ENCODE measurements around the gene GCC2.
"Not testable (repeated sequence)": the region's sequence is repeated elsewhere in the genome, so short reads cannot be mapped to it uniquely, and the experiment has no call there.

Gene GCC2

DNA sequence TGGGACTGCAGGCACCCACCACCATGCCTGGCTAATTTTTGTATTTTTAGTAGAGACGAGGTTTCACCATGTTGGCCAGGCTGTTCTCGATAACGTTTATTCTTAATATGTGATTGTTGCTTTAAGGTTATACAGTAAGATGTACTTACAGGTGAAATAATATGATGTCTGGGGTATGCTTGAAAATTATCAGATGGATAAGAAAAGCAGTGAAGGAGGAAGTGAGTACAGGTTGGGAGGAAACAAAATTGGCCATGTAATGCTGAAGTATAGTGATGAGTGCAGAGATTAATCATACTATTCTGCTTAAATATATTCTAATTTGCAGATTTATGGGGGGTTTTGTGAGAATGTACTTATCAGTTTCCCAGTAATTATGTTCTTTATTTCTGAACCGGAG, 3.0 kb downstream of the GCC2 start:
- TF ChIP-seq, protein P1, sequence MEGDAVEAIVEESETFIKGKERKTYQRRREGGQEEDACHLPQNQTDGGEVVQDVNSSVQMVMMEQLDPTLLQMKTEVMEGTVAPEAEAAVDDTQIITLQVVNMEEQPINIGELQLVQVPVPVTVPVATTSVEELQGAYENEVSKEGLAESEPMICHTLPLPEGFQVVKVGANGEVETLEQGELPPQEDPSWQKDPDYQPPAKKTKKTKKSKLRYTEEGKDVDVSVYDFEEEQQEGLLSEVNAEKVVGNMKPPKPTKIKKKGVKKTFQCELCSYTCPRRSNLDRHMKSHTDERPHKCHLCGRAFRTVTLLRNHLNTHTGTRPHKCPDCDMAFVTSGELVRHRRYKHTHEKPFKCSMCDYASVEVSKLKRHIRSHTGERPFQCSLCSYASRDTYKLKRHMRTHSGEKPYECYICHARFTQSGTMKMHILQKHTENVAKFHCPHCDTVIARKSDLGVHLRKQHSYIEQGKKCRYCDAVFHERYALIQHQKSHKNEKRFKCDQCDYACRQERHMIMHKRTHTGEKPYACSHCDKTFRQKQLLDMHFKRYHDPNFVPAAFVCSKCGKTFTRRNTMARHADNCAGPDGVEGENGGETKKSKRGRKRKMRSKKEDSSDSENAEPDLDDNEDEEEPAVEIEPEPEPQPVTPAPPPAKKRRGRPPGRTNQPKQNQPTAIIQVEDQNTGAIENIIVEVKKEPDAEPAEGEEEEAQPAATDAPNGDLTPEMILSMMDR (IDR thresholded peaks at IDR 0.05; ENCODE audit: extremely low read depth, insufficient read depth, missing control alignments), result no peak
- no peak for DNase-seq (ENCODE audit: low spot score)
- in situ Hi-C loops (cut with MboI; ENCODE audit: low pct_unique_long_range_greater_than_20kb, low sequenced_read_pairs, unreplicated experiment), result loop anchor here (25.0 kb wide), 1 partner anchor 135 kb away; no protein-coding TSS in a partner anchor

DNA sequence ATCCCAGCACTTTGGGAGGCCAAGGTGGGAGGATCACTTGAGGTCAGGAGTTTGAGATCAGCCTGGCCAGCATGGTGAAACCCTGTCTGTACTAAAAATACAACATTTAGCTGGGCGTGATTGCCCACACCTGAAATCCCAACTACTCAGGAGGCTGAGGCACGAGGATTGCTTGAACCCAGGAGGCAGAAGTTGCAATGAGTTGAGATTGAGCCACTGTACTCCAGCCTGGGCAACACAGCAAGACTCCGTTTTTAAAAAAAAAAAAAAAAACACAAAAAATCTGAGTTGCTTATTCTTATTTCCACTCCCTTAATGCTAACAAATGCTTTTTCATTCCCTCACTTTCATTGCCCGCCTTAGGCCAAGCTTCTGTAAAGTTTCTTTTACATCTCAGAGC, 4.5 kb downstream of the GCC2 start:
- not testable (repeated sequence) for DNase-seq (ENCODE audit: low spot score)
- in situ Hi-C loops (cut with MboI; ENCODE audit: low pct_unique_long_range_greater_than_20kb, low sequenced_read_pairs, unreplicated experiment), result loop anchor here (25.0 kb wide), 1 partner anchor 134 kb away; no protein-coding TSS in a partner anchor

DNA sequence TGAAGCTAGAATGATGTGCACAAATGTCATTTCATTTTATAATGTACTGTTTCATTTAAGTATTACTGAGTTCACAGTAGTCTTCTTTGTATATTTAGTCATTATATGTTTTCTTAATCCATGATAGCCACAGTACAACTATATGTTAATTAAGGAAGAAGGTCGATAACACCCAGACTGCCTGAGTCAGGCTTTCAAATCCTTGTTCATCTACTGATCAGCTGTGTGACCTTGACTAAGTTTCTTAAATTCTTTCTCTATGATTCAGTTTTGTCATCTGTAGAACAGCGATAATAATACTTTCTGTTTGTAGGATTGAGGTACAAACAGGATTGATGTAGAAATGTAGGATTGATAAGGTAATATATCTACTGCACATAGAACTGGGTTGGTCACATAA, 5.4 kb downstream of the GCC2 start:
- DNase-seq (ENCODE audit: low spot score), result no peak
- TF ChIP-seq, protein P1 (IDR thresholded peaks at IDR 0.05; ENCODE audit: extremely low read depth, insufficient read depth, missing control alignments), result no peak
- in situ Hi-C loops (cut with MboI; ENCODE audit: low pct_unique_long_range_greater_than_20kb, low sequenced_read_pairs, unreplicated experiment), result loop anchor here (25.0 kb wide), 1 partner anchor 133 kb away; no protein-coding TSS in a partner anchor

DNA sequence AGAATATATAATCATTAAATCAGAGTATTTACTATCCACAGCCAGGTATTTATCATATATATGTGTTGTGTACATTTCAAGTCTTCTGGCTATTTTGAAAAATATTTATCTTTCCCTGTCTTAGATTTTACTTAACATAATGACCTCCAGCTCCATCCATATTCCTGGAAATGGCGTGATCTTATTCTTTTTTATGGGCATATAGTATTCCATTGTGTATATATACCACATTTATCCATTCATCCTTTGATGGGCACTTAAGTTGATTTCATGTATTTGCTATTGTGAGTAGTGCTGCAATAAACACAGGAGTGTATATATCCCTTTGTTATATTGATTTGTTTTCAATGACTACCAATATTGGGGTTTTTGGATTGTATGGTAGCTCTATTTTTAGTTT, 6.6 kb downstream of the GCC2 start:
- no peak for DNase-seq (ENCODE audit: low spot score)
- TF ChIP-seq, protein P1 (IDR thresholded peaks at IDR 0.05; ENCODE audit: extremely low read depth, insufficient read depth, missing control alignments), result no peak
- in situ Hi-C loops (cut with MboI; ENCODE audit: low pct_unique_long_range_greater_than_20kb, low sequenced_read_pairs, unreplicated experiment), result loop anchor here (25.0 kb wide), 1 partner anchor 132 kb away; no protein-coding TSS in a partner anchor

DNA sequence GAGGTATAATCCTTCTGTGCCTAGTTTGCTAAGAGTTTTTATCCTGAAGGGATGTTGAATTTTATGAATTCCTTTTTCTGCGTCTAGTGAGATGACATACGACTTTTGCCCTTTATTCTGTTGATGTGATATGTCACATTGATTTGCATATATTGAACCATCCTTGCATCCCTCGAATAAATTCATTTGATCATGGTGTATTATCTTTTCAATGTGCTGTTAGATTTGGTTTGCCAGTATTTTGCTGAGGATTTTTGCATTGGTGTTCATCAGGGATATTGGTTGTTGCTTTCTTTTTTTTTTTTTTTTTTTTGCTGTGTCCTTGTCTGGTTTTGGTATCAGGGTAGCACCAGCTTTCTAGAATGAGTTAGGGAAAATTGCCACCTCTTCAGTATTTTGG, 9.1 kb downstream of the GCC2 start:
- TF ChIP-seq, protein P1 (IDR thresholded peaks at IDR 0.05; ENCODE audit: extremely low read depth, insufficient read depth, missing control alignments), result no peak
- DNase-seq (ENCODE audit: low spot score), result no peak
- in situ Hi-C loops (cut with MboI; ENCODE audit: low pct_unique_long_range_greater_than_20kb, low sequenced_read_pairs, unreplicated experiment), result loop anchor here (25.0 kb wide), 1 partner anchor 129 kb away; no protein-coding TSS in a partner anchor

DNA sequence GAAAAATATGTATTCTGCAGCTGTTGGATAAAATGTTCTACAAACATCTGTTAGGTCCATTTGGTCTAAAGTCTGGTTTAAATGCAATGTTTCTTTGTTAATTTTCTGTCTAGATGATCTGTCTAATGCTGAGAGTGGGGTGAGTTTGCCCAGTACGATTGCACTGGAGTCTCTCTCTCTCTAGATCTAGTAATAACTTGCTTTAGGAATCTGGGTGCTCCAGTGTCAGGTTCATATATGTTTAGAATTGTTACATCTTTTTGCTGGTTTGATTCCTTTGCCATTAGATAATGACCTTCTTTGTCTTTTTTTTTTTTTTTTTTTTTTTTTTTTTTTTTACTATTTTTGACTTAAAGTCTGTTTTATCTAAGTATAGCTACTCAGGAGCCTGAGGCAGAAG, 10.4 kb downstream of the GCC2 start:
- DNase-seq (ENCODE audit: low spot score), result no peak
- in situ Hi-C loops (cut with MboI; ENCODE audit: low pct_unique_long_range_greater_than_20kb, low sequenced_read_pairs, unreplicated experiment), result loop anchor here (25.0 kb wide), 1 partner anchor 128 kb away; no protein-coding TSS in a partner anchor

DNA sequence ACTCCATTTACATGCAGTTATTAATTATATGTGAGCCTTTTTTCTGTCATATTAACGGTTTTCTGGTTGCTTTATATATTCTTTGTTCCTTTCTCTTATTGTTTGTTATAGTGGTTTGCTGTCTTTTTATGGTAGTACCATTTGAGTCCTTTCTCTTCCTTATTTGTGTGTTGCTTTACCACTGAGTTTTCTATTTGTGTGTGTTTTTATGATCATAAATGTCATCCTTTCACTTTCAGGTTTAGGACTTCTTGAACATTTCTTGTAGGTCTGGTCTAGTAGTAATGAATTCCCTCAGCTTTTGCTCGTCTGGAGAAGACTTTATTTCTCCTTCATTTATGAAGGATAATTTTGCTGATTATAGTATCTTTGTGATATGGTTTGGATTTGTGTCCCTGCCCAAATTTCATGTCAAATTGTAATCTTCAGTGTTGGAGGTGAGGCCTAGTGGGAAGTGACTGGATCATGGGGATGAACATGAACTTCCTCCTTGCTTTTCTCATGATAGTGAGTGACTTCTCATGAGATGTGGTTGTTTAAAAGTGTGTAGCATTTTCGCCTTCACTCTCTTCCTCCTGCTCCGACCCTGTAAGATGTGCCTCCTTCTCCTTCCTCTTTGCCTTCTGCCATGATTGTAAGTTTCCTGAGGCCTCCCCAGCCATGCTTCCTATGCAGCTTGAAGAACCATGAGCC, 11.5 kb downstream of the GCC2 start:
- TF ChIP-seq, protein P1 (IDR thresholded peaks at IDR 0.05; ENCODE audit: extremely low read depth, insufficient read depth, missing control alignments), result no peak
- peak; percentile 42 for DNase-seq (ENCODE audit: low spot score)
- in situ Hi-C loops (cut with MboI; ENCODE audit: low pct_unique_long_range_greater_than_20kb, low sequenced_read_pairs, unreplicated experiment), result loop anchor here (25.0 kb wide), 1 partner anchor 127 kb away; no protein-coding TSS in a partner anchor

More for the DNA sequence above, 10.4 kb downstream of the GCC2 start:
- TF ChIP-seq, protein P1 (IDR thresholded peaks at IDR 0.05; ENCODE audit: extremely low read depth, insufficient read depth, missing control alignments), result no peak
